Effector memory CD8-positive, alpha-beta T cell (primary cell): ENCODE results near the gene WDCP.
"Not testable (repeated sequence)": the region's sequence is repeated elsewhere in the genome, so short reads cannot be mapped to it uniquely, and the experiment has no call there.

Experiments
- ATAC-seq: fragments of 150-1000 bp; cut with Tn5 transposase; replicated peaks from 2 replicates; pipeline ENCODE4 v1.10.0; 2021; ENCODE audit warnings: mild to moderate bottlenecking, moderate library complexity
- DNase-seq, 3 experiments: peaks; one replicate each; pipeline ENCODE4 v3.0.0; 2021
- H3K27ac Mint-ChIP-seq, 2 donors: one replicate each; pipeline ENCODE4 v1.8.0; 2022; ENCODE audit warnings: mild to moderate bottlenecking in 2 of 2, mixed read lengths in 2 of 2, moderate library complexity in 2 of 2
- H3K27me3 Mint-ChIP-seq, 2 donors: one replicate each; pipeline ENCODE4 v1.8.0; 2022; ENCODE audit warnings: mixed read lengths in 2 of 2
- H3K36me3 Mint-ChIP-seq: one replicate; pipeline ENCODE4 v1.8.0; 2022; ENCODE audit warnings: mild to moderate bottlenecking, moderate library complexity, mixed read lengths; ENCODE audit not compliant: insufficient read depth
- H3K4me1 Mint-ChIP-seq, 2 donors: one replicate each; pipeline ENCODE4 v1.8.0; 2022; ENCODE audit warnings: low read depth in 2 of 2, mixed read lengths in 2 of 2
- H3K4me3 Mint-ChIP-seq, 2 donors: one replicate each; pipeline ENCODE4 v1.8.0; 2022; ENCODE audit warnings: mild to moderate bottlenecking in 2 of 2, mixed read lengths in 2 of 2, moderate library complexity in 2 of 2
- H3K9me3 Mint-ChIP-seq, 2 donors: one replicate each; pipeline ENCODE4 v1.8.0; 2022; ENCODE audit warnings: mixed read lengths in 2 of 2
- total RNA-seq, 9 experiments: gene quantifications; one replicate each; lab custom pipeline; 2026; lab: John Stamatoyannopoulos, UW

Gene WDCP, protein sequence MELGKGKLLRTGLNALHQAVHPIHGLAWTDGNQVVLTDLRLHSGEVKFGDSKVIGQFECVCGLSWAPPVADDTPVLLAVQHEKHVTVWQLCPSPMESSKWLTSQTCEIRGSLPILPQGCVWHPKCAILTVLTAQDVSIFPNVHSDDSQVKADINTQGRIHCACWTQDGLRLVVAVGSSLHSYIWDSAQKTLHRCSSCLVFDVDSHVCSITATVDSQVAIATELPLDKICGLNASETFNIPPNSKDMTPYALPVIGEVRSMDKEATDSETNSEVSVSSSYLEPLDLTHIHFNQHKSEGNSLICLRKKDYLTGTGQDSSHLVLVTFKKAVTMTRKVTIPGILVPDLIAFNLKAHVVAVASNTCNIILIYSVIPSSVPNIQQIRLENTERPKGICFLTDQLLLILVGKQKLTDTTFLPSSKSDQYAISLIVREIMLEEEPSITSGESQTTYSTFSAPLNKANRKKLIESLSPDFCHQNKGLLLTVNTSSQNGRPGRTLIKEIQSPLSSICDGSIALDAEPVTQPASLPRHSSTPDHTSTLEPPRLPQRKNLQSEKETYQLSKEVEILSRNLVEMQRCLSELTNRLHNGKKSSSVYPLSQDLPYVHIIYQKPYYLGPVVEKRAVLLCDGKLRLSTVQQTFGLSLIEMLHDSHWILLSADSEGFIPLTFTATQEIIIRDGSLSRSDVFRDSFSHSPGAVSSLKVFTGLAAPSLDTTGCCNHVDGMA
- 4.7 to 33.9 (median 27.1) reads per million in 9 experiments for total RNA-seq

DNA sequence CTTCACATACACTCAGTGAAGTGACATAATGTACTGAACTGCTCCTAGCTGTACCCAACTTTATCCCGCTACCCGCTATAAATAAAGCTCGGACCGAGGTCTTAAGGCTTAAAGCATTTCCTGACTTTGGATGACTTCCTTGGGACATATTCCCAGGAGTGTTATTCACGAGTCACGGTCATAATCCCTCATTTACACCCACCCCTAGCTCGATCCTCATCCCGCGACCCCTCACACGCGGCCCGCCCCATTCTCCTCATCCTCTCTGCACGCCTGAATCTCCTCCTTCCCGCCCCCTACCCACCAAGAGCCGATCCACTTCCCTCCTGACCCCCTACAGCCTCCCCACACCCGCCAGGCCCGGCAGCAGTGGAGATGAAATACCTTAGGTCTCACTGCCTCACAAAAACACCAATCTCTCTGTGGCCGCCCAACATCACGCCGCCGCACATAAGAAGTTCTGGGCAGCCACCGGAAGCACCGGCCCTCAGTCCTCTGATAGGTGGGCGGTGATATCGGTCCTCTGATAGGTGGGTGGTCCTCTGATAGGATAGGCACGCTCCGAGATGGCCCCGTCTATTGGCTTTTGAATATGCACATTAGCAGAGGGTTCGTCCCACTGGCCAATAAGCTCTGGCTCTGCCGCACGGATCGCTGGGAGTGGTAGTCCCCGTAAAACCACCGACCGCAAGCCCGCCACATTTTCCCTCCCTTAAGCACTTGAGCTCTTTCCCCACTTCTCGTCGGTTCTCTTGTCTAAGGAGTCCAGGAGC, at the start of gene WDCP:
Gene WDCP (minus strand): TSS at position 462 of the 773 bp plus-strand sequence. CDS start 7,897 bp downstream, outside the sequence.
- peak within 1 kb of the TSS; percentile 96 to 98 for H3K27ac Mint-ChIP-seq
- peaks cover 13% of the 10 kb centered on the region for H3K36me3 Mint-ChIP-seq
- DNase-seq (peak; percentile 85 to 90 (median 88)), ATAC-seq (peak; percentile 98)
- no peaks in the 10 kb centered on the region for H3K27me3 Mint-ChIP-seq
- H3K4me3 Mint-ChIP-seq, result peak within 1 kb of the TSS; percentile 98 to 99
- H3K9me3 Mint-ChIP-seq, result no peaks in the 10 kb centered on the region
- peaks cover 20 to 34% of the 10 kb centered on the region in 2 donors for H3K4me1 Mint-ChIP-seq

DNA sequence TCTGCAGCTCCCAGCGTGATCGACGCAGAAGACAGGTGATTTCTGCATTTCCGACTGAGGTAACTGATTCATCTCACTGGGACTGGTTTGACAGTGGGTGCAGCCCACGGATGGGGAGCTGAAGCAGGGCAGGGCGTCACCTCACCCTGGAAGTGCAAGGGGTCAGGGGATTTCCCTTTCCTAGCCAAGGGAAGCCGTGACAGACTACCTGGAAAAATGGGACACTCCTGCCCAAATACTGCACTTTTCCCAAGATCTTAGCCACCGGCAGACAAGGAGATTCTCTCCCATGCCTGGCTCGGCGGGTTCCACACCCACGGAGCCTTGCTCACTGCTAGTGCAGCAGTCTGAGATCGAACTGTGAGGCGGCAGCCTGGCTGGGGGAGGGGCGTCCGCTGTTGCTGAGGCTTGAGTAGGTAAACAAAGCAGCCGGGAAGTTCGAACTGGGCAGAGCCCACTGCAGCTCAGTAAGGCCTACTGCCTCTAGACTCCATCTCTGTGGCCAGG, 48.0 kb upstream of the WDCP start:
- H3K27ac Mint-ChIP-seq, H3K4me1 Mint-ChIP-seq, ATAC-seq, H3K9me3 Mint-ChIP-seq, H3K4me3 Mint-ChIP-seq, DNase-seq, H3K36me3 Mint-ChIP-seq, H3K27me3 Mint-ChIP-seq: not testable (repeated sequence)

DNA sequence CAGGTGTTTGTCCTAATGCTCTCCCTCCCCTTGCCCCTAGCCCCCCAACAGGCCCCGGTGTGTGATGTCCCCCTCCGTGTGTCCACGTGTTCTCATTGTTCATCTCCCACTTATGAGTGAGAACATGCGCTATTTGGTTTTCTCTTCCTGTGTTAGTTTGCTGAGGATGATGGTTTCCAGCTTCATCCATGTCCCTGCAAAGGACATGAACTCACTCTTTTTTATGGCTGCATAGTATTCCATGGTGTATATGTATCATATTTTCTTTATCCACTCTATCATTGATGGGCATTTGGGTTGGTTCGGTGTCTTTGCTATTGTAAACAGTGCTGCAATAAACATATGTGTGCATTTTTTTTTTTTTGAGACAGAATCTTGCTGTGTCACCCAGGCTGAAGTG, 46.1 kb upstream of the WDCP start:
- H3K27me3 Mint-ChIP-seq, DNase-seq, H3K9me3 Mint-ChIP-seq, H3K27ac Mint-ChIP-seq, H3K4me3 Mint-ChIP-seq, ATAC-seq, H3K36me3 Mint-ChIP-seq, H3K4me1 Mint-ChIP-seq: not testable (repeated sequence)

DNA sequence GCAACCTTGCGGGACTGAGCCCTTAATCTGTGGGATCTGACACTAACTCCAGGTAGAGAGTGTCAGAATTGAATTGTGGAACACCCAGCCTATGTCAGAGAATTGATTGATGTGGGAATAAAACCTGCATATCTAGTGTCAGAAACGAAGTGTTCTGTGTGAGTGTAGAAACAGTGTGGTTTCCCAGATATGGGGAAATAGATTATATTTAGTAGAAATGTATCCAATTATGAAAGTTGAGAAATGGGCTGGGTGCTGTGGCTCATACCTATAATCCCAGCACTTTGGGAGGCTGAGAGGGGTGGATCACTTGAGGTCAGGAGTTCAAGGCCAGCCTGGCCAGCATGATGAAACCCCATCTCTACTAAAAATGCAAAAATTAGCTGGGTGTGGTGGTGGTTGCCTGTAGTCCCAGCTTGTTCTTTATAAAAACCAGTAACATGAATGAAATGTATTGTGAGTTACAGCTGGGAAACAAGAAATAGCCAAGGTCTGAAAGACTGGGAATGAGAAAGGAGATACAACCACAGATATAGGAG, 41.7 kb upstream of the WDCP start:
- peaks cover 0 to 2% of the 10 kb centered on the region in 2 donors for H3K9me3 Mint-ChIP-seq

DNA sequence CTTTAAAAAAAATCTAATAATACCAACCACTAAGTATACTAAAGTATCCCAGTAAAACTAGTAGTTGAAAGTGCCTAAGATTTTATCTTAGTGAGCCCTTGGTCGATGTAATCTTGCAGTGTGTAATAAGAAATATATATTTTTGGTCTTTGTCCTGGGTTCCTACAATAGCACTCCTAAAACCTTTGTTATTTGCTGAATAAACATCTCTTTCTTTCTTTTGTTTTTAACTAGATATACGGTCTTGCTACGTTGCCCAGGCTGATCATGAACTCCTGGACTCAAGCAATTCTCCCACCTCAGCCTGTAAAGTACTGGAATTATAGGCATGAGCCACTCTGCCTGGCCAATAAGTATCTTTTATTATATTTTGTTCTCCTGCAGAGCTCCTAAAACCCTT, 39.8 kb upstream of the WDCP start:
- DNase-seq (no peak), ATAC-seq (no peak)
- no peaks in the 10 kb centered on the region for H3K27me3 Mint-ChIP-seq
- H3K4me1 Mint-ChIP-seq, result peaks cover 8 to 9% of the 10 kb centered on the region in 2 donors
- peaks cover 22% of the 10 kb centered on the region for H3K36me3 Mint-ChIP-seq
- H3K9me3 Mint-ChIP-seq, result no peaks in the 10 kb centered on the region
- H3K27ac Mint-ChIP-seq, result no peak overlapping the region
- no peak overlapping the region for H3K4me3 Mint-ChIP-seq

More for the DNA sequence above, 41.7 kb upstream of the WDCP start:
- no peak for ATAC-seq
- Mint-ChIP-seq H3K27me3 (no peaks in the 10 kb centered on the region), H3K4me1 (peaks cover 6 to 8% of the 10 kb centered on the region in 2 donors), H3K27ac (no peak overlapping the region), H3K36me3 (peaks cover 16% of the 10 kb centered on the region), H3K4me3 (no peak overlapping the region)
- no peak for DNase-seq

DNA sequence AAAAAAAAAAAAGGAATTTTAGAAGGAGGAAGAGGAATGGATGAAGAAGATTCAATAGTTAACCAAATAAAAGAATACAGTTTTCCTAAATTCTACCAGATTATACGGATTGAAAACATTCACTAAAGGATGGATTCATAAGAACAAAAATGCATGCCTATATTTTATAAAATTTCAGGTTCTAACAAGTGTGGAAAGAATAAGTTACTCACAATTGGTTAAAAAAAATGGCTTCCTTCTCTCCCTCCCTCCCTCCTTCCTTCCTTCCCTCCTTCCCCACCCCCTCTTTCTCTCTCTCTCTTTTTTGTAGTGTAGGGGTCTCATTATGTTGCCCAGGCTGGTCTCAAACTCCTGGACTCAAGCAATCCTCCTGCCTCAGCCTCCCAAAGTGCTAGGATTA, 39.0 kb upstream of the WDCP start:
- H3K4me1 Mint-ChIP-seq, result peaks cover 8 to 9% of the 10 kb centered on the region in 2 donors
- DNase-seq (no peak), ATAC-seq (no peak)
- no peak overlapping the region for H3K27ac Mint-ChIP-seq
- H3K9me3 Mint-ChIP-seq, result no peaks in the 10 kb centered on the region
- H3K36me3 Mint-ChIP-seq, result peaks cover 29% of the 10 kb centered on the region
- no peaks in the 10 kb centered on the region for H3K27me3 Mint-ChIP-seq
- no peak overlapping the region for H3K4me3 Mint-ChIP-seq

DNA sequence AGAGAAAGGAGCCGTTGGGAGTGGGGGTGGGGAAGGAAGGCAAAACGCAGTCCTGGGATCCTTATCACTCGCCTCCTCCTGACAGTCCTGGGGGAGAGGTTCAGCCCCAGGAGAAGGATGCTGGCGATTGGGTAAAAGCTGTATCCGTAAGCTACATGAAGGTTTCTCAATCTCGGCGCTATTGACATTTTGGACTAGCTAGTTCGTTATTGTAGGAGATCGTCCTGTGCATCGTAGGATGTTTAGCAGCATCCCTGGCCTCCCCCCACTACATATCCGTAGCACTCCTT, 38.0 kb upstream of the WDCP start:
- Mint-ChIP-seq H3K9me3 (no peaks in the 10 kb centered on the region), H3K4me3 (peak overlapping the region; percentile 40 to 85), H3K27me3 (no peaks in the 10 kb centered on the region), H3K27ac (peak overlapping the region in 1 of 2 donors; percentile 53), H3K4me1 (peaks cover 8 to 9% of the 10 kb centered on the region in 2 donors), H3K36me3 (peaks cover 29% of the 10 kb centered on the region)
- ATAC-seq (no peak), DNase-seq (no peak)

DNA sequence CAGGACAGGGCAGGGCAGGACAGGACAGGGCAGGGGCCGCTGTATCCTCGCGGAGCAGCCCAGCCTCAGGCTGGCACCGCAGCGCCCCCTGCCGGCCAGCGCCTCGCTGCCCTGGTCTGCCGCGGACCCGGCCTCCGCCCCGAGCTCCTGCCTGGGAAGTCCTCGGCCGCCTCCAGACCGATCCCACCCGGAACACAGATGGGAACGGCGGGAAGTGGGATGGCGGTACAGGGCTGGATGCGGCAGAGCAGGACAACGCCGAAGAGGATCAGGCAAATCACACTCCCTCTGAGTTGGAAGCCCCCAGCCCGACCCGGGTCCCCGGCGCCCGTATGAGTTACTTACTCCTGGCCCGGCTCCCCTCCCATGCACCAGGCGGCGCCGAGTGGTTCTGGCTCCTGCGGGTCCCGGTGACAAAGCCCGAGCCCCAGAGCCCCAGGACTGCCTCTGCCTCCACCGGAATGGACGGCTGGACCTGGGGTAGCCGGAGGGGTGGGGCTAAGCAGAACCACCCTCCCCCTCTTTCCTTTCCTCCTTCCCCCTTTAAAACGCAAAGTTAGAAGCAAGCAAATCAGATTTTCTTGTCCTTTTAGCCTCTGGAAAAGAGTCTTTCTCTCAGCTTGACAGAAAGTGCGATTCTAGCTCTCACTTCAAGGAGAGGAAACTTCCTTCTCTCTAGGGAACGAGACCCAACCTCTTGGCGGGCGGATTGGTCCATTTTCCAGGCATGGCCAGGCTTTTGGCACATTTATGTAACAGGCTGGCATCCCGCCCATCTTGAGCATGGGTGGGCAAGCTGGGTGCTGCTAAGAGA, 37.4 kb upstream of the WDCP start, which contains the start of gene TP53I3:
Gene TP53I3 (minus strand): TSS at position 449 of the 814 bp plus-strand sequence. CDS start 508 bp downstream, outside the sequence.
- peak; percentile 95 for ATAC-seq
- H3K9me3 Mint-ChIP-seq, result no peaks in the 10 kb centered on the region
- peak; percentile 79 to 84 (median 83) for DNase-seq
- H3K4me1 Mint-ChIP-seq, result peaks cover 8 to 9% of the 10 kb centered on the region in 2 donors
- H3K36me3 Mint-ChIP-seq, result peaks cover 29% of the 10 kb centered on the region
- H3K27ac Mint-ChIP-seq, result peak within 1 kb of the TSS in 1 of 2 donors; percentile 53
- H3K27me3 Mint-ChIP-seq, result no peaks in the 10 kb centered on the region
- H3K4me3 Mint-ChIP-seq, result peak within 1 kb of the TSS; percentile 77 to 85

DNA sequence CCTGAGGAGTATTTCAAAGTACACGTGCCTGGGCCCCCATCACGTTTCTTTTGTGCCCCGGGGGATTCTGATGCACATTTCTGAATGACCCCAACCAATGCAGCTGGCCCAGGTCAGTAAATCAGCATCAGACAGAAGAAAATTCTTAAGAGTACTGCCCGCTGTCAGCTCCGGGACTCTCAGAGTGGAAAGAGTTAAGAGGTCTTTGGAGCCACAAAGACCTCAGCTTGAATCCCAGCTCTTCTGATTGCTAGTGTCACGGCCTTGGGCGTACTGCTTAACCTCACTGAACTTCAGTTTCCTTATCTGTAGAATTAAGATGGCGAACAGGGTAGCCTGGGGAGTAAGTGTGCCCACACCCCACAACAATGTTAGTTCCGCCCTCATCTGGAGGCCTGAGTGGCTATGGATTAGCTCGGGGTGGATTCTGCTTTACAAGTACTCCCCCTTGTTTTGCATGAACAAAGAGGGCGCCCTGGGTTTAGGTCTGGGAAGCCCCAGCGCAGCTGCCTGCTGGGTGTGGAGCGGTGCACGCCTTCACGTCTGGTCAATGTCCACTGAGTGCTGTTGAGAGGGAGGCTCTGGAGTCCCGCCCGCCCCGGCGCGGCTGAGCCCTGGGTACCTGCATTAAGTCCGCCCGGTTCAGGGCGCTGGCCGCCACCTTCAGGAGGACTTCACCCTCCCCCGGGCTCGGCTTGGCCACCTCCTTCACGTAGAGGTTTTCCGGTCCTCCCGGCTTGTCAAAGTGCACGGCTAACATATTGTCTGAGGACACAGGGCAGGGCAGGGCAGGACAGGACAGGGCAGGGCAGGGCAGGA, 36.6 kb upstream of the WDCP start:
- peaks cover 8 to 9% of the 10 kb centered on the region in 2 donors for H3K4me1 Mint-ChIP-seq
- no peak overlapping the region for H3K27ac Mint-ChIP-seq
- DNase-seq (no peak), ATAC-seq (peak; percentile 65)
- H3K27me3 Mint-ChIP-seq, result no peaks in the 10 kb centered on the region
- H3K4me3 Mint-ChIP-seq, result peak overlapping the region; percentile 77 to 85
- H3K36me3 Mint-ChIP-seq, result peaks cover 24% of the 10 kb centered on the region
- no peaks in the 10 kb centered on the region for H3K9me3 Mint-ChIP-seq

DNA sequence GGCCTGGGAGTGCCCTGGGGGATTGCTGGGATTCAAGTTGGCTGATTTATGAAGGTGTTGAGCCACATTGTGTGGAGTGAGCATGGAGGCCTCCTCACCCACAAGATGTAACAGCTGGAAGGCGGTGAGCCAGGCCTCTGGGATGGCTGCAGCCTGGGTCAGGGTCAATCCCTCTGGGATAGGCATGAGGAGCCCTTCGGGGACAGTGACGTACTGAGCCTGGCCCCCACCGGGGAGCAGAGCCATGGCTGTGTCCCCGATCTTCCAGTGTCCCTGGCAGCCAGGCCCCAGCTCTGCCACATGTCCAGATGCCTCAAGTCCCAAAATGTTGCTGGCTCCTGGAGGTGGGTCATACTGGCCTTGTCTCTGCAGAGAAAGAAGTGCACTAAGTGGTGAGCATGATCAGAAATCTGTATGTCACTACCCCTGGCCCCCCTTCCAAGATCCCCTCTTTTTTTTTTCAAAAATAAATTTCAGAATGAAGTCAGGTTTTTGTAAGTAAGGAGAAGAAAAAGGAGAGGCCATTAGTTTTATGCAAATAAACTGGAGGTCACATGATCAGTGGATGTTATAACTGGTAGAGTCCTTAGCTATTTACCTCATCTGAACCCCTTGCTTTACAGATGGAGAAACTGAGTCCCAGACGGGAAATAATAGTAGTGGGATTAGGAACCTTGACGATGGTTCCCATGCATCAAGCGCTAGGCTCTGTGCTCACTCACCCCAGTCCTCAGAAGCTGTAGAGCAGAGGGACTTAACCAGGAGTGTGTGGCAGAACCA, 35.8 kb upstream of the WDCP start:
- no peaks in the 10 kb centered on the region for H3K27me3 Mint-ChIP-seq
- no peak overlapping the region for H3K27ac Mint-ChIP-seq
- H3K4me1 Mint-ChIP-seq, result peaks cover 8 to 12% of the 10 kb centered on the region in 2 donors
- ATAC-seq (no peak), DNase-seq (no peak)
- H3K9me3 Mint-ChIP-seq, result no peaks in the 10 kb centered on the region
- peak overlapping the region; percentile 77 to 85 for H3K4me3 Mint-ChIP-seq
- peaks cover 24% of the 10 kb centered on the region for H3K36me3 Mint-ChIP-seq

DNA sequence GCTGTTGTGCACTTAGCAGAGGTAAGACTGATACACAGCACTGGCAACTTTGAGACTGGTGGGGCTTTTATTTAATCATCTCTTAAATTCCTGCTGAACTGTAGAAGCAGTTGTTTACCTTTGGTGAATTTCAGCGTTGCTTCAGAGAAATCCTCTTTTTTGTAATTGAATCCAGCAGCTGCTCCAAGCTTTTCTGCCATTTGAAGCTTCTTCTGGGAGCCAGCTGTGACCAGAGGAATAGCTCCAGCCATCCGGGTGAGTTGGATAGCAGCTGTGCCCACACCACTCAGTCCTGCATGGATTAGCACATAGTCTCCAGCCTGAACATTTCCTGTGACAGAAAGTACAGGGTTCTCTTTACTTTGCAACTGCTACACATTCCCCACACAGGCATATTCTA, 33.5 kb upstream of the WDCP start:
- H3K4me1 Mint-ChIP-seq, result peaks cover 15 to 20% of the 10 kb centered on the region in 2 donors
- H3K36me3 Mint-ChIP-seq, result peaks cover 15% of the 10 kb centered on the region
- H3K27ac Mint-ChIP-seq, result no peak overlapping the region
- H3K27me3 Mint-ChIP-seq, result no peaks in the 10 kb centered on the region
- DNase-seq (no peak), ATAC-seq (no peak)
- no peak overlapping the region for H3K4me3 Mint-ChIP-seq
- no peaks in the 10 kb centered on the region for H3K9me3 Mint-ChIP-seq
